WTC11 (cell line): Measurements from ENCODE around the gene OTUB2. TPM values are rescaled to one million over a fixed set of nuclear protein-coding genes. Genes with fewer than 3 reads are reported as not detected.

Source experiments
- ATAC-seq: fragments of 200-7000 bp; cut with Tn5 transposase; 2 replicates; pipeline ENCODE4 v1.10.0; 2021; ENCODE audit warnings: mild to moderate bottlenecking, moderate library complexity
- CTCF ChIA-PET: fragments of 300-600 bp; sonication (Branson Sonifier 250); formaldehyde crosslinking; loops from one replicate; lab custom pipeline; 2021; ENCODE audit warnings: antibody characterized with exemption; lab: Charles Lee
- POLR2A ChIA-PET: fragments of 350-600 bp; sonication (Branson Sonifier 250); formaldehyde crosslinking; loops from one replicate; lab custom pipeline; 2021; ENCODE audit warnings: antibody characterized with exemption; lab: Charles Lee
- DNase-seq: peaks from one replicate; pipeline ENCODE4 v3.0.0; 2021; ENCODE audit warnings: low spot score
- H3K27ac Mint-ChIP-seq: 2 replicates; pipeline ENCODE4 v1.8.0; 2021; ENCODE audit warnings: mixed read lengths
- H3K27me3 Mint-ChIP-seq: 2 replicates; pipeline ENCODE4 v1.8.0; 2021; ENCODE audit warnings: low read depth, mild to moderate bottlenecking, moderate library complexity, mixed read lengths
- H3K36me3 Mint-ChIP-seq: 2 replicates; pipeline ENCODE4 v1.8.0; 2021; ENCODE audit warnings: mixed read lengths
- H3K4me1 Mint-ChIP-seq: 2 replicates; pipeline ENCODE4 v1.8.0; 2022; ENCODE audit warnings: mixed read lengths
- H3K4me3 Mint-ChIP-seq: 2 replicates; pipeline ENCODE4 v1.8.0; 2021; ENCODE audit warnings: mild to moderate bottlenecking, moderate library complexity, mixed read lengths
- H3K9me3 Mint-ChIP-seq: 2 replicates; pipeline ENCODE4 v1.8.0; 2021; ENCODE audit warnings: mixed read lengths
- CREB1 ChIP-seq: sonication (generic); formaldehyde crosslinking; IDR thresholded peaks from 2 replicates; pipeline ENCODE4 v1.8.0; 2023; ENCODE audit warnings: mild to moderate bottlenecking, missing genetic modification reagents
- CREM ChIP-seq: sonication (generic); formaldehyde crosslinking; IDR thresholded peaks from 2 replicates; pipeline ENCODE4 v1.8.1; 2022; ENCODE audit warnings: mild to moderate bottlenecking, missing genetic modification reagents, moderate library complexity
- ELF4 ChIP-seq: sonication (generic); formaldehyde crosslinking; IDR thresholded peaks from 2 replicates; pipeline ENCODE4 v1.8.1; 2022; ENCODE audit warnings: low read depth, mild to moderate bottlenecking, moderate library complexity, missing genetic modification reagents
- ESRRA ChIP-seq: sonication (generic); formaldehyde crosslinking; IDR thresholded peaks from 2 replicates; pipeline ENCODE4 v1.8.1; 2022; ENCODE audit warnings: mild to moderate bottlenecking, missing genetic modification reagents, borderline replicate concordance
- ETV6 ChIP-seq: sonication (generic); formaldehyde crosslinking; IDR thresholded peaks from 2 replicates; pipeline ENCODE4 v1.8.1; 2022; ENCODE audit warnings: mild to moderate bottlenecking, missing genetic modification reagents
- FOXK1 ChIP-seq: sonication (generic); formaldehyde crosslinking; IDR thresholded peaks from 2 replicates; pipeline ENCODE4 v1.8.0; 2022; ENCODE audit warnings: mild to moderate bottlenecking, moderate library complexity, missing genetic modification reagents
- FOXP1 ChIP-seq: sonication (generic); formaldehyde crosslinking; IDR thresholded peaks from 2 replicates; pipeline ENCODE4 v1.8.0; 2022; ENCODE audit warnings: missing genetic modification reagents, mild to moderate bottlenecking, moderate library complexity, borderline replicate concordance
- GRHL2 ChIP-seq: fragments of 250-450 bp; sonication (Bioruptor Pico); IDR thresholded peaks from 2 replicates; pipeline ENCODE4 v1.8.0; 2022; ENCODE audit warnings: mild to moderate bottlenecking, moderate library complexity; ENCODE audit not compliant: insufficient replicate concordance, severe bottlenecking
- IRF2 ChIP-seq: sonication (generic); formaldehyde crosslinking; IDR thresholded peaks from 2 replicates; pipeline ENCODE4 v1.8.0; 2022; ENCODE audit warnings: low read depth, missing genetic modification reagents, borderline replicate concordance
- MXD4 ChIP-seq: fragments of 250-450 bp; sonication (Bioruptor Pico); IDR thresholded peaks from 2 replicates; pipeline ENCODE4 v1.8.0; 2021; ENCODE audit warnings: mild to moderate bottlenecking, moderate library complexity, borderline replicate concordance
- NFYB ChIP-seq: sonication (generic); formaldehyde crosslinking; conservative IDR thresholded peaks from 2 replicates; pipeline ENCODE4 v1.8.0; 2022; ENCODE audit warnings: low read depth, missing genetic modification reagents
- SMAD4 ChIP-seq: sonication (generic); formaldehyde crosslinking; IDR thresholded peaks from 2 replicates; pipeline ENCODE4 v1.8.0; 2022; ENCODE audit warnings: mild to moderate bottlenecking, missing genetic modification reagents
- ZBTB21 ChIP-seq: sonication (generic); formaldehyde crosslinking; IDR thresholded peaks from 2 replicates; pipeline ENCODE4 v1.8.1; 2023; ENCODE audit warnings: mild to moderate bottlenecking, missing genetic modification reagents, borderline replicate concordance
- ZNF121 ChIP-seq: sonication (generic); formaldehyde crosslinking; IDR thresholded peaks from 2 replicates; pipeline ENCODE4 v1.8.0; 2023; ENCODE audit warnings: missing genetic modification reagents
- ZNF138 ChIP-seq: sonication (generic); formaldehyde crosslinking; conservative IDR thresholded peaks from 2 replicates; pipeline ENCODE4 v1.8.1; 2022; ENCODE audit warnings: mild to moderate bottlenecking, moderate library complexity, missing genetic modification reagents
- ZNF219 ChIP-seq: sonication (generic); formaldehyde crosslinking; IDR thresholded peaks from 2 replicates; pipeline ENCODE4 v1.8.0; 2023; ENCODE audit warnings: missing genetic modification reagents, mild to moderate bottlenecking, borderline replicate concordance
- ZNF512 ChIP-seq: sonication (generic); formaldehyde crosslinking; IDR thresholded peaks from 2 replicates; pipeline ENCODE4 v1.8.1; 2022; ENCODE audit warnings: missing genetic modification reagents, borderline replicate concordance
- total RNA-seq: library from RNA; stranded (reverse); gene quantifications from 3 replicates; pipeline ENCODE4 v1.2.3, GENCODE V29; 2021
- TF ChIP-seq, protein P1 (sequence below): sonication (generic); formaldehyde crosslinking; IDR thresholded peaks from 2 replicates; pipeline ENCODE4 v1.8.0; 2022; ENCODE audit warnings: mild to moderate bottlenecking, missing genetic modification reagents
- TF ChIP-seq, protein P2 (sequence below): fragments of 250-450 bp; sonication (Bioruptor Pico); IDR thresholded peaks from 2 replicates; pipeline ENCODE4 v2.1.2; 2022; ENCODE audit warnings: mild to moderate bottlenecking, moderate library complexity
- TF ChIP-seq, protein P3 (sequence below): fragments of 250-450 bp; sonication (Bioruptor Pico); IDR thresholded peaks from 2 replicates; pipeline ENCODE4 v1.9.0; 2021; ENCODE audit warnings: mild to moderate bottlenecking, borderline replicate concordance

OTUB2 gene
- total RNA-seq, 1 experiment from 2014 or later = 3.5 TPM

DNA sequence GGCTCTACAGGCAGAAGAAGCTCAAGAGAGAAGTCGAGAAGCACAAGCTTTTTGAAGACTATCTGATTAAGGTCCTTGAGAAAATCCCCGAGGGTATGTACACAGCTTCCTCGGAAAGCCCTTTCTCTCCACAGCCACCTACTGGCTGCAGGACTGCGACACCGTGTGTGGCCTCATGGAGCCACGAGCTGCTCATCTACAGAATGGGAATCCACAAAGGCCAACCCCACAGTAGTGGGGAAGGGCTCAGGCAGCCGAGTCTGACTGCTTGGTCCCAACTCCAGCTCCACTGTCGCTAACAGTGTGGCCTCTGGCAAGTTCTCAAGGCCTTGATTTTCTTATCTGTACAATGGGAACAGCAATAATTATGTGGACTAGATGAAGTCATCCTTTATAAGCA, 26.6 kb upstream of the OTUB2 start (continued):
- TF ChIP-seq ZNF512 (CRISPR knock-in tag) (no peak), CREM (CRISPR knock-in tag) (no peak), NFYB (CRISPR knock-in tag) (no peak), GRHL2 (no peak), ZNF138 (no peak), MXD4 (CRISPR knock-in tag) (no peak)

DNA sequence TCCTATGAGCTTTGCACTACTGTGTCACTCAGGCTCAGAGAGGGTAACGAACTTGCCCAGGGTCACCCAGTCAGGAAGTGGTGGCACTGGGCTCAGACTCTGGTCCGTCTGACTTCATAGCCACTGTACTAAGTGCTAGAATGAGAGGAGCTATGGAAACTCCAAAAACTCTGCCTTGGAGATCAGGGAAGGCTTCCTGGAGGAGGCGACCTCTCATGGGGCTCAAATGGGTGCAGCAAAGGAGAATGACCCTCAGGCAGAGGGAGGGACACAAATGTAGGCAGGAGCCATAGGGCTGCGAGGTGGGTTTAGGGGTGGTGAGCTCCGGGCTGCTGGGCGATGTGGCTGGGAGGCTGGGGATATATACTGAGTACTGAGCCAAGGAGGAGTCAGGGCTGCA, 25.9 kb upstream of the OTUB2 start:
- CTCF ChIA-PET = interaction anchor here (0.7 to 9.0 kb wide), 8 partner anchors 9 to 97 kb away, joined by 3 to 230 read pairs (median 4); no protein-coding TSS in a partner anchor
- Mint-ChIP-seq H3K36me3 (no peaks in the 10 kb centered on the region), H3K27ac (no peak overlapping the region), H3K9me3 (no peaks in the 10 kb centered on the region), H3K4me3 (no peak overlapping the region), H3K27me3 (peaks cover 4% of the 10 kb centered on the region; the same call in 1 of the 2 replicates), H3K4me1 (peaks cover 8% of the 10 kb centered on the region; the same call in 1 of the 2 replicates)
- POLR2A ChIA-PET = no interaction called here
- no peak for DNase-seq
- TF ChIP-seq, protein P1, sequence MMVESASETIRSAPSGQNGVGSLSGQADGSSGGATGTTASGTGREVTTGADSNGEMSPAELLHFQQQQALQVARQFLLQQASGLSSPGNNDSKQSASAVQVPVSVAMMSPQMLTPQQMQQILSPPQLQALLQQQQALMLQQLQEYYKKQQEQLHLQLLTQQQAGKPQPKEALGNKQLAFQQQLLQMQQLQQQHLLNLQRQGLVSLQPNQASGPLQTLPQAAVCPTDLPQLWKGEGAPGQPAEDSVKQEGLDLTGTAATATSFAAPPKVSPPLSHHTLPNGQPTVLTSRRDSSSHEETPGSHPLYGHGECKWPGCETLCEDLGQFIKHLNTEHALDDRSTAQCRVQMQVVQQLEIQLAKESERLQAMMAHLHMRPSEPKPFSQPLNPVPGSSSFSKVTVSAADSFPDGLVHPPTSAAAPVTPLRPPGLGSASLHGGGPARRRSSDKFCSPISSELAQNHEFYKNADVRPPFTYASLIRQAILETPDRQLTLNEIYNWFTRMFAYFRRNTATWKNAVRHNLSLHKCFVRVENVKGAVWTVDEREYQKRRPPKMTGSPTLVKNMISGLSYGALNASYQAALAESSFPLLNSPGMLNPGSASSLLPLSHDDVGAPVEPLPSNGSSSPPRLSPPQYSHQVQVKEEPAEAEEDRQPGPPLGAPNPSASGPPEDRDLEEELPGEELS (CRISPR knock-in tag) = no peak
- TF ChIP-seq, protein P2, sequence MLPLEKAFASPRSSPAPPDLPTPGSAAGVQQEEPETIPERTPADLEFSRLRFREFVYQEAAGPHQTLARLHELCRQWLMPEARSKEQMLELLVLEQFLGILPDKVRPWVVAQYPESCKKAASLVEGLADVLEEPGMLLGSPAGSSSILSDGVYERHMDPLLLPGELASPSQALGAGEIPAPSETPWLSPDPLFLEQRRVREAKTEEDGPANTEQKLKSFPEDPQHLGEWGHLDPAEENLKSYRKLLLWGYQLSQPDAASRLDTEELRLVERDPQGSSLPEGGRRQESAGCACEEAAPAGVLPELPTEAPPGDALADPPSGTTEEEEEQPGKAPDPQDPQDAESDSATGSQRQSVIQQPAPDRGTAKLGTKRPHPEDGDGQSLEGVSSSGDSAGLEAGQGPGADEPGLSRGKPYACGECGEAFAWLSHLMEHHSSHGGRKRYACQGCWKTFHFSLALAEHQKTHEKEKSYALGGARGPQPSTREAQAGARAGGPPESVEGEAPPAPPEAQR (CRISPR knock-in tag) = no peak
- TF ChIP-seq ESRRA (no peak), ZNF219 (no peak), ZNF512 (CRISPR knock-in tag) (no peak), ZBTB21 (CRISPR knock-in tag) (no peak), FOXP1 (CRISPR knock-in tag) (no peak), IRF2 (CRISPR knock-in tag) (no peak), SMAD4 (no peak), FOXK1 (CRISPR knock-in tag) (no peak), CREB1 (CRISPR knock-in tag) (no peak), ELF4 (no peak), ETV6 (CRISPR knock-in tag) (no peak), ZNF121 (no peak)
- TF ChIP-seq, protein P3, sequence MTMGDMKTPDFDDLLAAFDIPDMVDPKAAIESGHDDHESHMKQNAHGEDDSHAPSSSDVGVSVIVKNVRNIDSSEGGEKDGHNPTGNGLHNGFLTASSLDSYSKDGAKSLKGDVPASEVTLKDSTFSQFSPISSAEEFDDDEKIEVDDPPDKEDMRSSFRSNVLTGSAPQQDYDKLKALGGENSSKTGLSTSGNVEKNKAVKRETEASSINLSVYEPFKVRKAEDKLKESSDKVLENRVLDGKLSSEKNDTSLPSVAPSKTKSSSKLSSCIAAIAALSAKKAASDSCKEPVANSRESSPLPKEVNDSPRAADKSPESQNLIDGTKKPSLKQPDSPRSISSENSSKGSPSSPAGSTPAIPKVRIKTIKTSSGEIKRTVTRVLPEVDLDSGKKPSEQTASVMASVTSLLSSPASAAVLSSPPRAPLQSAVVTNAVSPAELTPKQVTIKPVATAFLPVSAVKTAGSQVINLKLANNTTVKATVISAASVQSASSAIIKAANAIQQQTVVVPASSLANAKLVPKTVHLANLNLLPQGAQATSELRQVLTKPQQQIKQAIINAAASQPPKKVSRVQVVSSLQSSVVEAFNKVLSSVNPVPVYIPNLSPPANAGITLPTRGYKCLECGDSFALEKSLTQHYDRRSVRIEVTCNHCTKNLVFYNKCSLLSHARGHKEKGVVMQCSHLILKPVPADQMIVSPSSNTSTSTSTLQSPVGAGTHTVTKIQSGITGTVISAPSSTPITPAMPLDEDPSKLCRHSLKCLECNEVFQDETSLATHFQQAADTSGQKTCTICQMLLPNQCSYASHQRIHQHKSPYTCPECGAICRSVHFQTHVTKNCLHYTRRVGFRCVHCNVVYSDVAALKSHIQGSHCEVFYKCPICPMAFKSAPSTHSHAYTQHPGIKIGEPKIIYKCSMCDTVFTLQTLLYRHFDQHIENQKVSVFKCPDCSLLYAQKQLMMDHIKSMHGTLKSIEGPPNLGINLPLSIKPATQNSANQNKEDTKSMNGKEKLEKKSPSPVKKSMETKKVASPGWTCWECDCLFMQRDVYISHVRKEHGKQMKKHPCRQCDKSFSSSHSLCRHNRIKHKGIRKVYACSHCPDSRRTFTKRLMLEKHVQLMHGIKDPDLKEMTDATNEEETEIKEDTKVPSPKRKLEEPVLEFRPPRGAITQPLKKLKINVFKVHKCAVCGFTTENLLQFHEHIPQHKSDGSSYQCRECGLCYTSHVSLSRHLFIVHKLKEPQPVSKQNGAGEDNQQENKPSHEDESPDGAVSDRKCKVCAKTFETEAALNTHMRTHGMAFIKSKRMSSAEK (CRISPR knock-in tag) = no peak
- ATAC-seq = no peak
